ENCODE data around the gene M1AP. TPM values are rescaled to one million over a fixed set of nuclear protein-coding genes. Genes with fewer than 3 reads are reported as not detected.

The M1AP gene
- total RNA-seq, 1 donor from 2014 or later = not detected

GRCh38 chr2:74682501-74682900 is 34.4 kb upstream of the M1AP start:
- Histone ChIP-seq H3K27me3 (ENCODE audit: low read depth) (no peaks in the 10 kb centered on the region), H3K36me3 (peaks cover 19% of the 10 kb centered on the region), H3K4me3 (no peak overlapping the region), H3K9me3 (replicated peaks) (no peaks in the 10 kb centered on the region), H3K4me1 (no peaks in the 10 kb centered on the region), H3K27ac (replicated peaks) (no peak overlapping the region)
- intact Hi-C loops (cut with micrococcal nuclease) = no loop called here
- TF ChIP-seq CTCF (IDR thresholded peaks at IDR 0.05; ENCODE audit: borderline replicate concordance) = no peak
- no peak for DNase-seq

- intact Hi-C loops (cut with micrococcal nuclease) = no loop called here
- H3K36me3 ChIP-seq = peaks cover 45% of the 10 kb centered on the region
- no peaks in the 10 kb centered on the region for H3K4me1 ChIP-seq
- no peaks in the 10 kb centered on the region for H3K9me3 ChIP-seq (replicated peaks)
- no peak overlapping the region for H3K27ac ChIP-seq (replicated peaks)
- no peak for DNase-seq
- no peak for TF ChIP-seq CTCF (IDR thresholded peaks at IDR 0.05; ENCODE audit: borderline replicate concordance)
- H3K4me3 ChIP-seq = no peak overlapping the region
- no peaks in the 10 kb centered on the region for H3K27me3 ChIP-seq (ENCODE audit: low read depth)
Observed at GRCh38 chr2:74679615-74680014, 31.5 kb upstream of the M1AP start.

GRCh38 chr2:74676331-74676730 is 28.2 kb upstream of the M1AP start:
- Histone ChIP-seq H3K27me3 (ENCODE audit: low read depth) (no peaks in the 10 kb centered on the region), H3K4me3 (no peak overlapping the region), H3K27ac (replicated peaks) (no peak overlapping the region), H3K36me3 (peaks cover 50% of the 10 kb centered on the region), H3K9me3 (replicated peaks) (no peaks in the 10 kb centered on the region), H3K4me1 (no peaks in the 10 kb centered on the region)
- intact Hi-C loops (cut with micrococcal nuclease) = no loop called here
- TF ChIP-seq CTCF (IDR thresholded peaks at IDR 0.05; ENCODE audit: borderline replicate concordance) = no peak
- no peak for DNase-seq

- Histone ChIP-seq H3K36me3 (peaks cover 50% of the 10 kb centered on the region), H3K27me3 (ENCODE audit: low read depth) (no peaks in the 10 kb centered on the region), H3K9me3 (replicated peaks) (no peaks in the 10 kb centered on the region), H3K4me3 (no peak overlapping the region), H3K4me1 (no peaks in the 10 kb centered on the region), H3K27ac (replicated peaks) (no peak overlapping the region)
- DNase-seq = no peak
- no peak for TF ChIP-seq CTCF (IDR thresholded peaks at IDR 0.05; ENCODE audit: borderline replicate concordance)
- intact Hi-C loops (cut with micrococcal nuclease) = no loop called here
Observed at GRCh38 chr2:74675090-74675489, 27.0 kb upstream of the M1AP start.

- Histone ChIP-seq H3K27me3 (ENCODE audit: low read depth) (no peaks in the 10 kb centered on the region), H3K4me1 (no peaks in the 10 kb centered on the region), H3K27ac (replicated peaks) (no peak overlapping the region), H3K4me3 (no peak overlapping the region), H3K36me3 (peaks cover 38% of the 10 kb centered on the region), H3K9me3 (replicated peaks) (no peaks in the 10 kb centered on the region)
- intact Hi-C loops (cut with micrococcal nuclease) = no loop called here
- no peak for DNase-seq
- TF ChIP-seq CTCF (IDR thresholded peaks at IDR 0.05; ENCODE audit: borderline replicate concordance) = no peak
Observed at GRCh38 chr2:74673826-74674528, 25.8 kb upstream of the M1AP start.
